ENCODE results near the gene IL17RB. TPM values are rescaled to one million over a fixed set of nuclear protein-coding genes. Genes with fewer than 3 reads are reported as not detected.

Gene IL17RB
- total RNA-seq, 4 donors from 2014 or later = 3.3 to 7.1 (median 5.0) TPM

- Histone ChIP-seq H3K4me3 (no peak overlapping the region), H3K27ac (no peak overlapping the region), H3K27me3 (no peaks in the 10 kb centered on the region), H3K9me3 (peaks cover 0 to 18% (median 0%) of the 10 kb centered on the region in 4 donors), H3K4me1 (no peaks in the 10 kb centered on the region), H3K36me3 (no peaks in the 10 kb centered on the region)
- 76 to 82% methylated on average over 8 of the region's 8 CpGs for WGBS, 2 donors
- DNase-seq (ENCODE audit: low spot score in 2 of 2) = no peak
- TF ChIP-seq EP300 (IDR thresholded peaks at IDR 0.05) (no peak), CTCF (IDR thresholded peaks at IDR 0.05) (no peak), POLR2A (IDR thresholded peaks at IDR 0.05) (no peak)
Observed at GRCh38 chr3:53913401-53913800, 67.0 kb downstream of the IL17RB start.

Small RNA genes within 50 kb of the gene (small RNA-seq; reads per million reads assigned to genes)
- not detected for gene AC012467.1

Other genes with a start within 250 kb of the IL17RB start
- gene CHDH, start 149 bp upstream of the IL17RB start, total RNA-seq = 10 to 100 TPM in 2 of 4 donors, 1 to 10 TPM in 2; 2.8 to 15.9 (median 9.7) TPM
- gene ACTR8, start 35.6 kb downstream of the IL17RB start, total RNA-seq = 10 to 100 TPM; 14.0 to 40.0 (median 27.2) TPM
- 10 to 100 TPM; 39.8 to 54.3 (median 49.2) TPM for gene SELENOK, start 45.3 kb downstream of the IL17RB start, total RNA-seq

Data from tibial nerve (tissue), 4 donors.